ENCODE measurements around the gene PHOX2B.

The PHOX2B gene

GRCh38 chr4:41748571-41749475, at the start of gene PHOX2B:
PHOX2B (minus strand) TSS chr4:41748725; CDS start chr4:41748610, 115 bp downstream.
- DNase-seq, result no peak

- no peak for DNase-seq
These were observed 48.7 kb upstream of the PHOX2B start for GRCh38 chr4:41797260-41797659.

GRCh38 chr4:41796545-41797210, 48.2 kb upstream of the PHOX2B start:
- no peak for DNase-seq

- no peak for DNase-seq
These were observed 47.4 kb upstream of the PHOX2B start for GRCh38 chr4:41795796-41796385.

GRCh38 chr4:41792166-41792565, 43.6 kb upstream of the PHOX2B start:
- no peak for DNase-seq

GRCh38 chr4:41791557-41791956, 43.0 kb upstream of the PHOX2B start:
- no peak for DNase-seq

GRCh38 chr4:41787931-41788330, 39.4 kb upstream of the PHOX2B start:
- DNase-seq, result no peak

- DNase-seq, result no peak
These were observed 37.1 kb upstream of the PHOX2B start for GRCh38 chr4:41785665-41786064.

- no peak for DNase-seq
These were observed 35.9 kb upstream of the PHOX2B start for GRCh38 chr4:41784191-41784979.

GRCh38 chr4:41776466-41776865, 27.9 kb upstream of the PHOX2B start:
- no peak for DNase-seq

- DNase-seq, result no peak
These were observed 15.2 kb upstream of the PHOX2B start for GRCh38 chr4:41763729-41764128.

GRCh38 chr4:41758884-41759283, 10.4 kb upstream of the PHOX2B start:
- no peak for DNase-seq

- DNase-seq, result no peak
These were observed 9.1 kb upstream of the PHOX2B start for GRCh38 chr4:41757521-41758156.

- DNase-seq, result no peak
These were observed 5.4 kb upstream of the PHOX2B start for GRCh38 chr4:41753942-41754341.

- no peak for DNase-seq
These were observed 3.7 kb upstream of the PHOX2B start for GRCh38 chr4:41752081-41752836.

GRCh38 chr4:41751449-41752061, 3.0 kb upstream of the PHOX2B start:
- no peak for DNase-seq

GRCh38 chr4:41750626-41751448, 2.3 kb upstream of the PHOX2B start:
- no peak for DNase-seq

- no peak for DNase-seq
These were observed 1.6 kb upstream of the PHOX2B start for GRCh38 chr4:41750121-41750625.

GRCh38 chr4:41749631-41750039, 1.1 kb upstream of the PHOX2B start:
- no peak for DNase-seq

GRCh38 chr4:41748074-41748570, 403 bp downstream of the PHOX2B start:
- no peak for DNase-seq
